ENCODE results near the gene ARMH1.
A peak's percentile ranks its signal among the peaks of the same experiment; 100 is the strongest.

ARMH1 gene

DNA sequence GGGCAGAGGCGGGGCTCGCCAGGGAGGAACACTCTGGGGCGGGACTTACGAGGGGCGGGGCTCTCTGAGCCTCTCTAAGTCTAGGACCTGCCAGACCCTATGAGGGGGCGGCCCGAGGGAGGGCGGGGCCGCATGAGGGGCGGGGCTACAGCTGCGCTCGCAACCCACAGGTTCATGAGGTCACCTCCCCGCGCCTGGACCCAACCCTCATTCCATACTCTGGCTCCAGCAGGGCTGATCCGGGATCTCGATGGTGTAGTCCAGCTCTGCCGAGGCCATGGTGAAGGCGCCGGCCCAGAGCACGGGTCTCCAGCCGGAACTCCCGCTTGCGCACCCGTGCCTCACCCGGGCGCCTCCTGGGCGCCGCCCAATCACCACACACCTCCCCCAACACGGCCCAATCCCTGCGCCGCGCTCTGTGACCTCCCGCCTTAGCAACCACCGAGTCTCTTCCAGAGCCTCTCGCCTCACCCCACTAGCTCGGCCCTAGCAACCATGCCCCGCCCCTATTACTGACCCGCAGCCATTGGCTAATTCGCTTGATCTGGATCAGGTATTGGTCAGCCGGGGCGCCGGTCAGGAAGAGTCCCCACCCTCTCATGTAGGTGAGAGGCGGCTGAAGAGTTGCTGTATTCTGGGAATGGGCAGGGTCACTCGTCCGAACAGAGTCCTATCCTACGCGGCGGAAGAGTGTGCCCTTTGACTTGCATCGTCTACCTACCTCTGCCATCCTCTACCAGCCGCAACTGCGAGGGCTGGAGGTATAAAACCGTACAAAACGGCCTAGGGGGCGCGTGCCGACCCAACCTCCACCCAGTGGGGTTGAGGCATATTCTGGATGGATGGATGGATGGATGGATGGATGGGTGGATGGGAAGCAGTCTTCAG lies at the start of gene ARMH1, which contains the start of gene TMEM53:
Gene ARMH1 (plus strand): TSS at position 602 of the 888 bp plus-strand sequence. CDS start 14,984 bp downstream, outside the sequence.
Gene TMEM53 (minus strand): TSS at position 369 of the 888 bp plus-strand sequence. CDS start 90 bp downstream, at position 279.
- H3K9me3 ChIP-seq = no peaks in the 10 kb centered on the region
- peak within 1 kb of the TSS; percentile 88 for H3K27ac ChIP-seq
- peaks cover 65 to 66% of the 10 kb centered on the region in 2 experiments for H3K4me1 ChIP-seq (ENCODE audit: control insufficient read depth in 1 of 2, insufficient read depth in 1 of 2, low read depth in 1 of 2, low read length in 1 of 2)
- H3K4me3 ChIP-seq (ENCODE audit: low read depth in 1 of 2, low read length in 1 of 2) = peak within 1 kb of the TSS; percentile 77 to 91
- H3K36me3 ChIP-seq = no peaks in the 10 kb centered on the region
- TF ChIP-seq, protein P1, sequence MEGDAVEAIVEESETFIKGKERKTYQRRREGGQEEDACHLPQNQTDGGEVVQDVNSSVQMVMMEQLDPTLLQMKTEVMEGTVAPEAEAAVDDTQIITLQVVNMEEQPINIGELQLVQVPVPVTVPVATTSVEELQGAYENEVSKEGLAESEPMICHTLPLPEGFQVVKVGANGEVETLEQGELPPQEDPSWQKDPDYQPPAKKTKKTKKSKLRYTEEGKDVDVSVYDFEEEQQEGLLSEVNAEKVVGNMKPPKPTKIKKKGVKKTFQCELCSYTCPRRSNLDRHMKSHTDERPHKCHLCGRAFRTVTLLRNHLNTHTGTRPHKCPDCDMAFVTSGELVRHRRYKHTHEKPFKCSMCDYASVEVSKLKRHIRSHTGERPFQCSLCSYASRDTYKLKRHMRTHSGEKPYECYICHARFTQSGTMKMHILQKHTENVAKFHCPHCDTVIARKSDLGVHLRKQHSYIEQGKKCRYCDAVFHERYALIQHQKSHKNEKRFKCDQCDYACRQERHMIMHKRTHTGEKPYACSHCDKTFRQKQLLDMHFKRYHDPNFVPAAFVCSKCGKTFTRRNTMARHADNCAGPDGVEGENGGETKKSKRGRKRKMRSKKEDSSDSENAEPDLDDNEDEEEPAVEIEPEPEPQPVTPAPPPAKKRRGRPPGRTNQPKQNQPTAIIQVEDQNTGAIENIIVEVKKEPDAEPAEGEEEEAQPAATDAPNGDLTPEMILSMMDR (IDR thresholded peaks at IDR 0.05) = peak; percentile 39
- no peaks in the 10 kb centered on the region for H3K27me3 ChIP-seq

- no peak overlapping the region for H3K4me3 ChIP-seq (ENCODE audit: low read depth in 1 of 2, low read length in 1 of 2)
- no peaks in the 10 kb centered on the region for H3K4me1 ChIP-seq (ENCODE audit: control insufficient read depth in 1 of 2, insufficient read depth in 1 of 2, low read depth in 1 of 2, low read length in 1 of 2)
- H3K9me3 ChIP-seq = no peaks in the 10 kb centered on the region
- no peak overlapping the region for H3K27ac ChIP-seq
- no peaks in the 10 kb centered on the region for H3K27me3 ChIP-seq
- TF ChIP-seq, protein P1 (IDR thresholded peaks at IDR 0.05) = no peak
- no peaks in the 10 kb centered on the region for H3K36me3 ChIP-seq
Measured at GRCh38 chr1:44625348-44625747, 49.2 kb upstream of the ARMH1 start.

GRCh38 chr1:44628962-44629756 lies 45.4 kb upstream of the ARMH1 start:
- Histone ChIP-seq H3K4me1 (ENCODE audit: control insufficient read depth in 1 of 2, insufficient read depth in 1 of 2, low read depth in 1 of 2, low read length in 1 of 2) (peaks cover 22 to 26% of the 10 kb centered on the region in 2 experiments), H3K4me3 (ENCODE audit: low read depth in 1 of 2, low read length in 1 of 2) (no peak overlapping the region), H3K36me3 (no peaks in the 10 kb centered on the region), H3K27me3 (no peaks in the 10 kb centered on the region), H3K9me3 (no peaks in the 10 kb centered on the region), H3K27ac (no peak overlapping the region)
- TF ChIP-seq, protein P1 (IDR thresholded peaks at IDR 0.05) = no peak

DNA sequence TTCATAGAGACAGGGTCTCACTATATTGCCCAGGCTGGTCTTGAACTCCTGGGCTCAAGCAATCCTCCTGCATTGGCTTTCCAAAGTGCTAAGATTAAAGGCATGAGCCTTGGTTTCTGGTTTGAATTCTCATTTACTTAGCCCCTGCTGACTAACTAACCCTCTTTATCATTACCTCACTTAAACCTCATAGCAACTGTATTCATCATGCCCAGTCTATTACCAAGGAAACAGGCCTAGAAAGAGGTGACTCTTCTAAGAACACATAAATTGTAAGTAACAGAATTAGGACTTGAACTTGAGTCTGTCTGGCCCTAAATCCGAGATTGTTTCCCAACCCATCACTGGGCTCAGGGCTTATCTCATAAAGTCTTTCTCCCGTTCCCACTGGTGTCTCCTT lies 44.4 kb upstream of the ARMH1 start:
- no peaks in the 10 kb centered on the region for H3K9me3 ChIP-seq
- no peak overlapping the region for H3K4me3 ChIP-seq (ENCODE audit: low read depth in 1 of 2, low read length in 1 of 2)
- TF ChIP-seq, protein P1 (IDR thresholded peaks at IDR 0.05) = no peak
- peaks cover 6% of the 10 kb centered on the region for H3K36me3 ChIP-seq
- peaks cover 22 to 26% of the 10 kb centered on the region in 2 experiments for H3K4me1 ChIP-seq (ENCODE audit: control insufficient read depth in 1 of 2, insufficient read depth in 1 of 2, low read depth in 1 of 2, low read length in 1 of 2)
- H3K27me3 ChIP-seq = no peaks in the 10 kb centered on the region
- no peak overlapping the region for H3K27ac ChIP-seq

DNA sequence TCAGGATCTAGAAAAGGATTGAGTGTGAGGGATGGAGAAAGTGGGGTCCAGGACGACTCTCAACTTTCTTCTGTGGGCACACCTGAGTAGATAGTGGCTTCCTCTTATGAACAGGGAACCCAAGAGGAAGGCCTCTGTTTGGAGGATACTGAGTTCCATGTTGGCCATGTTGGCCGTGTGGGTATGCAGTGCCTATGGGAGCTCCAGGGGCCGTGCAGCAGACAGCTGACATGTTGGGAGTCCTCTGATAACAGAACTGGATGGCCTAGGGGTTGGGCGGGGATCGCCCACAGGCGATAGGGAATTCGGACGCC lies 43.2 kb upstream of the ARMH1 start:
- peaks cover 22 to 26% of the 10 kb centered on the region in 2 experiments for H3K4me1 ChIP-seq (ENCODE audit: control insufficient read depth in 1 of 2, insufficient read depth in 1 of 2, low read depth in 1 of 2, low read length in 1 of 2)
- peak overlapping the region; percentile 67 to 91 for H3K4me3 ChIP-seq (ENCODE audit: low read depth in 1 of 2, low read length in 1 of 2)
- H3K27me3 ChIP-seq = no peaks in the 10 kb centered on the region
- TF ChIP-seq, protein P1 (IDR thresholded peaks at IDR 0.05) = no peak
- no peaks in the 10 kb centered on the region for H3K9me3 ChIP-seq
- H3K27ac ChIP-seq = peak overlapping the region; percentile 94
- H3K36me3 ChIP-seq = peaks cover 17% of the 10 kb centered on the region
